HEK293 (cell line): Measurements from ENCODE around the gene SULT2B1.

Experiments used
- GLI2 ChIP-seq: fragments of 450-650 bp; formaldehyde crosslinking; IDR thresholded peaks from 2 replicates; pipeline ENCODE4; 2017; ENCODE audit warnings: missing biosample characterization, missing genetic modification characterization, low read depth, borderline replicate concordance
- KLF7 ChIP-seq: fragments of 450-650 bp; formaldehyde crosslinking; IDR thresholded peaks from 2 replicates; pipeline ENCODE4 v1.5.1; 2016; ENCODE audit warnings: missing biosample characterization, missing genetic modification characterization, borderline replicate concordance
- MYNN ChIP-seq: fragments of 450-650 bp; formaldehyde crosslinking; IDR thresholded peaks from 2 replicates; pipeline ENCODE4 v1.5.1; 2016; ENCODE audit warnings: missing biosample characterization, missing genetic modification characterization, borderline replicate concordance
- OVOL3 ChIP-seq: fragments of 450-650 bp; formaldehyde crosslinking; IDR thresholded peaks from 2 replicates; pipeline ENCODE4 v1.5.1; 2016; ENCODE audit warnings: missing biosample characterization, missing genetic modification characterization
- SCRT2 ChIP-seq: fragments of 450-650 bp; formaldehyde crosslinking; IDR thresholded peaks from 2 replicates; pipeline ENCODE4 v1.5.1; 2016; ENCODE audit warnings: missing biosample characterization, missing genetic modification characterization
- SETDB1 ChIP-seq: IDR thresholded peaks from one replicate; pipeline ENCODE4 v1.6.1; 2017; ENCODE audit warnings: mild to moderate bottlenecking, low read length, moderate library complexity, mixed read lengths; ENCODE audit not compliant: insufficient read length
- ZFP3 ChIP-seq: fragments of 450-650 bp; formaldehyde crosslinking; IDR thresholded peaks from 2 replicates; pipeline ENCODE4 v1.5.1; 2016; ENCODE audit warnings: low read depth, missing biosample characterization, missing genetic modification characterization
- ZNF133 ChIP-seq: fragments of 450-650 bp; formaldehyde crosslinking; IDR thresholded peaks from 2 replicates; pipeline ENCODE4 v1.5.1; 2016; ENCODE audit warnings: missing biosample characterization, missing genetic modification characterization
- ZNF221 ChIP-seq: fragments of 450-650 bp; formaldehyde crosslinking; IDR thresholded peaks from 2 replicates; pipeline ENCODE4 v1.5.1; 2017; ENCODE audit warnings: missing biosample characterization, missing genetic modification characterization, borderline replicate concordance
- ZNF324 ChIP-seq: fragments of 450-650 bp; formaldehyde crosslinking; IDR thresholded peaks from 2 replicates; pipeline ENCODE4 v1.5.1; 2016; ENCODE audit warnings: missing biosample characterization, missing genetic modification characterization
- ZNF354C ChIP-seq: fragments of 450-650 bp; formaldehyde crosslinking; IDR thresholded peaks from 2 replicates; pipeline ENCODE4 v1.5.1; 2016; ENCODE audit warnings: missing biosample characterization, missing genetic modification characterization, low read depth, borderline replicate concordance
- ZNF37A ChIP-seq: fragments of 450-650 bp; IDR thresholded peaks from 2 replicates; pipeline ENCODE4 v1.5.1; 2018; ENCODE audit warnings: missing biosample characterization, missing genetic modification characterization
- ZNF423 ChIP-seq: fragments of 450-650 bp; formaldehyde crosslinking; IDR thresholded peaks from 2 replicates; pipeline ENCODE4 v1.5.1; 2016; ENCODE audit warnings: missing biosample characterization, missing genetic modification characterization
- ZNF555 ChIP-seq: fragments of 450-650 bp; formaldehyde crosslinking; conservative IDR thresholded peaks from 2 replicates; pipeline ENCODE4 v1.5.1; 2017; ENCODE audit warnings: missing biosample characterization, mild to moderate bottlenecking, missing genetic modification characterization, inconsistent platforms
- ZNF558 ChIP-seq: fragments of 450-650 bp; formaldehyde crosslinking; IDR thresholded peaks from 2 replicates; pipeline ENCODE4 v1.5.1; 2016; ENCODE audit warnings: missing biosample characterization, missing genetic modification characterization
- ZNF621 ChIP-seq: fragments of 450-650 bp; formaldehyde crosslinking; IDR thresholded peaks from 2 replicates; pipeline ENCODE4 v1.5.1; 2017; ENCODE audit warnings: missing biosample characterization, missing genetic modification characterization
- ZNF707 ChIP-seq: fragments of 450-650 bp; formaldehyde crosslinking; IDR thresholded peaks from 2 replicates; pipeline ENCODE4 v1.5.1; 2016; ENCODE audit warnings: missing biosample characterization, missing genetic modification characterization
- ZNF776 ChIP-seq: fragments of 450-650 bp; formaldehyde crosslinking; IDR thresholded peaks from 2 replicates; pipeline ENCODE4 v1.5.0; 2017; ENCODE audit warnings: missing biosample characterization, missing genetic modification characterization, borderline replicate concordance
- ZNF791 ChIP-seq: fragments of 450-650 bp; formaldehyde crosslinking; IDR thresholded peaks from 2 replicates; pipeline ENCODE4 v1.5.1; 2016; ENCODE audit warnings: missing biosample characterization, missing genetic modification characterization
- ZNF843 ChIP-seq: fragments of 450-650 bp; formaldehyde crosslinking; IDR thresholded peaks from 2 replicates; pipeline ENCODE4 v1.5.1; 2016; ENCODE audit warnings: missing biosample characterization, missing genetic modification characterization
- TF ChIP-seq, protein P1 (sequence below): fragments of 450-650 bp; formaldehyde crosslinking; IDR thresholded peaks from 2 replicates; pipeline ENCODE4 v1.5.1; 2017; ENCODE audit warnings: missing biosample characterization, mild to moderate bottlenecking, missing genetic modification characterization, moderate library complexity
- TF ChIP-seq, protein P2 (sequence below): fragments of 450-650 bp; formaldehyde crosslinking; IDR thresholded peaks from 2 replicates; pipeline ENCODE4 v1.5.1; 2016; ENCODE audit warnings: missing biosample characterization, missing genetic modification characterization, borderline replicate concordance
- TF ChIP-seq, protein P3 (sequence below): fragments of 450-650 bp; formaldehyde crosslinking; conservative IDR thresholded peaks from 2 replicates; pipeline ENCODE4 v1.5.1; 2016; ENCODE audit warnings: low read depth, missing biosample characterization, missing genetic modification characterization
- TF ChIP-seq, protein P4 (sequence below): fragments of 450-650 bp; formaldehyde crosslinking; IDR thresholded peaks from 2 replicates; pipeline ENCODE4 v1.5.1; 2016; ENCODE audit warnings: missing biosample characterization, missing genetic modification characterization
- TF ChIP-seq, protein P5 (sequence below): fragments of 450-650 bp; formaldehyde crosslinking; IDR thresholded peaks from 2 replicates; pipeline ENCODE4 v1.5.1; 2017; ENCODE audit warnings: missing biosample characterization, missing genetic modification characterization

Gene SULT2B1

DNA sequence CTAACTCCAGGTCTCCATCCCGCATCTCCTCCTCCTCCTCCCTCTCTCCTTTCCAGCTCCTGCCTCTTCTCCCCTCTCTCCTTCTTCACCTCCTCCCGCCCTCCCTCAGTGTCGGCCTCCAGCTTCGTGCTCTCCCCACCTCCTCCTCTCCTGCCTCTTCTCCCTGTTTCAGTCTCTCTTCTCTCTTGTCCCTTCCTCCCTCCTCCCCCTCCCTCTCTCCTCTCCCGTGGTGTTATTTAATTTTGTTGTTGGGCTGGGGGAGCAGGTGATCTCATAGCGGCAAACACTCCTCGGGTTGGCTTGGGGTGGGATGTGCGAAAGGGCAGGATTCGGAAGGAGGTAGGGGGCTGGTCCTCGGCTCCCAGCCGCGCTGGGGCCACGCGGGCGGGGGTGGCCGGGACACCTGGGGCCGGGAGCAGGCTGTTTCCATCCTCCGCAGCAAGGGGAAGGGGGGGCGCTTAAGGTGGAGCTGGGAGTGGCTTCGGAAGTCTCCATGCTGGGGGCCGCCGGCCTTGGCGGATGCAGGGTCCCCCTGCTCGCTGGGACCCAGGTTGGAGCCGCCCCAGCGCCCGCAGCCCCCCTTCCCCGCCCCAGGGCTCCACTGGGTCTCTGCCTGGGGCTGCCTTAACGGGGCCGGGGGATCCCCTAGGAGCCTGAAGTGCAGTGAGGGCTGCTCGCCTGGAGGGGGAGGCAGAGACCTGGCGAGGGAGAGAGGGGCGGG lies 94.2 kb downstream of the SULT2B1 start, which contains the start of gene CA11 (continued):
- TF ChIP-seq ZNF555 (no peak), SETDB1 (no peak), ZNF621 (tag by site-specific recombination) (no peak), ZNF324 (tag by site-specific recombination) (no peak), MYNN (tag by site-specific recombination) (no peak), ZNF221 (tag by site-specific recombination) (no peak), ZNF354C (tag by site-specific recombination) (no peak), ZNF707 (tag by site-specific recombination) (no peak), OVOL3 (peak; percentile 9; the same call in 1 of the 2 replicates), ZNF423 (tag by site-specific recombination) (peak; percentile 48; the same call in 1 of the 2 replicates), ZNF558 (tag by site-specific recombination) (no peak), ZNF843 (no peak; the same call in none of the 2 replicates), ZNF133 (tag by site-specific recombination) (no peak), SCRT2 (no peak), ZNF37A (tag by site-specific recombination) (no peak), ZNF791 (no peak; the same call in 1 of the 2 replicates), KLF7 (peak; percentile 34; the same call in 1 of the 2 replicates), ZFP3 (tag by site-specific recombination) (no peak), ZNF776 (no peak), GLI2 (tag by site-specific recombination) (no peak)
- TF ChIP-seq, protein P1, sequence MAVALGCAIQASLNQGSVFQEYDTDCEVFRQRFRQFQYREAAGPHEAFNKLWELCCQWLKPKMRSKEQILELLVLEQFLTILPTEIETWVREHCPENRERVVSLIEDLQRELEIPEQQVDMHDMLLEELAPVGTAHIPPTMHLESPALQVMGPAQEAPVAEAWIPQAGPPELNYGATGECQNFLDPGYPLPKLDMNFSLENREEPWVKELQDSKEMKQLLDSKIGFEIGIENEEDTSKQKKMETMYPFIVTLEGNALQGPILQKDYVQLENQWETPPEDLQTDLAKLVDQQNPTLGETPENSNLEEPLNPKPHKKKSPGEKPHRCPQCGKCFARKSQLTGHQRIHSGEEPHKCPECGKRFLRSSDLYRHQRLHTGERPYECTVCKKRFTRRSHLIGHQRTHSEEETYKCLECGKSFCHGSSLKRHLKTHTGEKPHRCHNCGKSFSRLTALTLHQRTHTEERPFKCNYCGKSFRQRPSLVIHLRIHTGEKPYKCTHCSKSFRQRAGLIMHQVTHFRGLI (tag by site-specific recombination): peak; percentile 90
- TF ChIP-seq, protein P2, sequence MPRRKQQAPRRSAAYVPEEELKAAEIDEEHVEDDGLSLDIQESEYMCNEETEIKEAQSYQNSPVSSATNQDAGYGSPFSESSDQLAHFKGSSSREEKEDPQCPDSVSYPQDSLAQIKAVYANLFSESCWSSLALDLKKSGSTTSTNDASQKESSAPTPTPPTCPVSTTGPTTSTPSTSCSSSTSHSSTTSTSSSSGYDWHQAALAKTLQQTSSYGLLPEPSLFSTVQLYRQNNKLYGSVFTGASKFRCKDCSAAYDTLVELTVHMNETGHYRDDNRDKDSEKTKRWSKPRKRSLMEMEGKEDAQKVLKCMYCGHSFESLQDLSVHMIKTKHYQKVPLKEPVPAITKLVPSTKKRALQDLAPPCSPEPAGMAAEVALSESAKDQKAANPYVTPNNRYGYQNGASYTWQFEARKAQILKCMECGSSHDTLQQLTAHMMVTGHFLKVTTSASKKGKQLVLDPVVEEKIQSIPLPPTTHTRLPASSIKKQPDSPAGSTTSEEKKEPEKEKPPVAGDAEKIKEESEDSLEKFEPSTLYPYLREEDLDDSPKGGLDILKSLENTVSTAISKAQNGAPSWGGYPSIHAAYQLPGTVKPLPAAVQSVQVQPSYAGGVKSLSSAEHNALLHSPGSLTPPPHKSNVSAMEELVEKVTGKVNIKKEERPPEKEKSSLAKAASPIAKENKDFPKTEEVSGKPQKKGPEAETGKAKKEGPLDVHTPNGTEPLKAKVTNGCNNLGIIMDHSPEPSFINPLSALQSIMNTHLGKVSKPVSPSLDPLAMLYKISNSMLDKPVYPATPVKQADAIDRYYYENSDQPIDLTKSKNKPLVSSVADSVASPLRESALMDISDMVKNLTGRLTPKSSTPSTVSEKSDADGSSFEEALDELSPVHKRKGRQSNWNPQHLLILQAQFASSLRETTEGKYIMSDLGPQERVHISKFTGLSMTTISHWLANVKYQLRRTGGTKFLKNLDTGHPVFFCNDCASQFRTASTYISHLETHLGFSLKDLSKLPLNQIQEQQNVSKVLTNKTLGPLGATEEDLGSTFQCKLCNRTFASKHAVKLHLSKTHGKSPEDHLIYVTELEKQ (tag by site-specific recombination): no peak
- TF ChIP-seq, protein P3, sequence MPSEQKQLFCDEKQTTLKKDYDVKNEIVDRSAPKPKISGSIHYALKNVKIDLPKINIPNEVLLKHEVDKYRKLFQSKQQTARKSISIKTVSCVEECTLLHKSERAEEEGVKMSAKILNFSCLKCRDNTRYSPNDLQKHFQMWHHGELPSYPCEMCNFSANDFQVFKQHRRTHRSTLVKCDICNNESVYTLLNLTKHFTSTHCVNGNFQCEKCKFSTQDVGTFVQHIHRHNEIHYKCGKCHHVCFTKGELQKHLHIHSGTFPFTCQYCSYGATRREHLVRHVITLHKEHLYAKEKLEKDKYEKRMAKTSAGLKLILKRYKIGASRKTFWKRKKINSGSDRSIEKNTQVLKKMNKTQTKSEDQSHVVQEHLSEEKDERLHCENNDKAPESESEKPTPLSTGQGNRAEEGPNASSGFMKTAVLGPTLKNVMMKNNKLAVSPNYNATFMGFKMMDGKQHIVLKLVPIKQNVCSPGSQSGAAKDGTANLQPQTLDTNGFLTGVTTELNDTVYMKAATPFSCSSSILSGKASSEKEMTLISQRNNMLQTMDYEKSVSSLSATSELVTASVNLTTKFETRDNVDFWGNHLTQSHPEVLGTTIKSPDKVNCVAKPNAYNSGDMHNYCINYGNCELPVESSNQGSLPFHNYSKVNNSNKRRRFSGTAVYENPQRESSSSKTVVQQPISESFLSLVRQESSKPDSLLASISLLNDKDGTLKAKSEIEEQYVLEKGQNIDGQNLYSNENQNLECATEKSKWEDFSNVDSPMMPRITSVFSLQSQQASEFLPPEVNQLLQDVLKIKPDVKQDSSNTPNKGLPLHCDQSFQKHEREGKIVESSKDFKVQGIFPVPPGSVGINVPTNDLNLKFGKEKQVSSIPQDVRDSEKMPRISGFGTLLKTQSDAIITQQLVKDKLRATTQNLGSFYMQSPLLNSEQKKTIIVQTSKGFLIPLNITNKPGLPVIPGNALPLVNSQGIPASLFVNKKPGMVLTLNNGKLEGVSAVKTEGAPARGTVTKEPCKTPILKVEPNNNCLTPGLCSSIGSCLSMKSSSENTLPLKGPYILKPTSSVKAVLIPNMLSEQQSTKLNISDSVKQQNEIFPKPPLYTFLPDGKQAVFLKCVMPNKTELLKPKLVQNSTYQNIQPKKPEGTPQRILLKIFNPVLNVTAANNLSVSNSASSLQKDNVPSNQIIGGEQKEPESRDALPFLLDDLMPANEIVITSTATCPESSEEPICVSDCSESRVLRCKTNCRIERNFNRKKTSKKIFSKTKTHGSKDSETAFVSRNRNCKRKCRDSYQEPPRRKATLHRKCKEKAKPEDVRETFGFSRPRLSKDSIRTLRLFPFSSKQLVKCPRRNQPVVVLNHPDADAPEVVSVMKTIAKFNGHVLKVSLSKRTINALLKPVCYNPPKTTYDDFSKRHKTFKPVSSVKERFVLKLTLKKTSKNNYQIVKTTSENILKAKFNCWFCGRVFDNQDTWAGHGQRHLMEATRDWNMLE (tag by site-specific recombination): no peak
- TF ChIP-seq, protein P4, sequence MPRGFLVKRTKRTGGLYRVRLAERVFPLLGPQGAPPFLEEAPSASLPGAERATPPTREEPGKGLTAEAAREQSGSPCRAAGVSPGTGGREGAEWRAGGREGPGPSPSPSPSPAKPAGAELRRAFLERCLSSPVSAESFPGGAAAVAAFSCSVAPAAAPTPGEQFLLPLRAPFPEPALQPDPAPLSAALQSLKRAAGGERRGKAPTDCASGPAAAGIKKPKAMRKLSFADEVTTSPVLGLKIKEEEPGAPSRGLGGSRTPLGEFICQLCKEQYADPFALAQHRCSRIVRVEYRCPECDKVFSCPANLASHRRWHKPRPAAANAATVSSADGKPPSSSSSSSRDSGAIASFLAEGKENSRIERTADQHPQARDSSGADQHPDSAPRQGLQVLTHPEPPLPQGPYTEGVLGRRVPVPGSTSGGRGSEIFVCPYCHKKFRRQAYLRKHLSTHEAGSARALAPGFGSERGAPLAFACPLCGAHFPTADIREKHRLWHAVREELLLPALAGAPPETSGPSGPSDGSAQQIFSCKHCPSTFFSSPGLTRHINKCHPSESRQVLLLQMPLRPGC (tag by site-specific recombination): 0 out of 2 replicates have a peak, but pooled peaks have one; percentile 38
- TF ChIP-seq, protein P5, sequence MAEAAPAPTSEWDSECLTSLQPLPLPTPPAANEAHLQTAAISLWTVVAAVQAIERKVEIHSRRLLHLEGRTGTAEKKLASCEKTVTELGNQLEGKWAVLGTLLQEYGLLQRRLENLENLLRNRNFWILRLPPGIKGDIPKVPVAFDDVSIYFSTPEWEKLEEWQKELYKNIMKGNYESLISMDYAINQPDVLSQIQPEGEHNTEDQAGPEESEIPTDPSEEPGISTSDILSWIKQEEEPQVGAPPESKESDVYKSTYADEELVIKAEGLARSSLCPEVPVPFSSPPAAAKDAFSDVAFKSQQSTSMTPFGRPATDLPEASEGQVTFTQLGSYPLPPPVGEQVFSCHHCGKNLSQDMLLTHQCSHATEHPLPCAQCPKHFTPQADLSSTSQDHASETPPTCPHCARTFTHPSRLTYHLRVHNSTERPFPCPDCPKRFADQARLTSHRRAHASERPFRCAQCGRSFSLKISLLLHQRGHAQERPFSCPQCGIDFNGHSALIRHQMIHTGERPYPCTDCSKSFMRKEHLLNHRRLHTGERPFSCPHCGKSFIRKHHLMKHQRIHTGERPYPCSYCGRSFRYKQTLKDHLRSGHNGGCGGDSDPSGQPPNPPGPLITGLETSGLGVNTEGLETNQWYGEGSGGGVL (tag by site-specific recombination): peak; percentile 100
